ENCODE measurements around the gene ATP9A.

DNA sequence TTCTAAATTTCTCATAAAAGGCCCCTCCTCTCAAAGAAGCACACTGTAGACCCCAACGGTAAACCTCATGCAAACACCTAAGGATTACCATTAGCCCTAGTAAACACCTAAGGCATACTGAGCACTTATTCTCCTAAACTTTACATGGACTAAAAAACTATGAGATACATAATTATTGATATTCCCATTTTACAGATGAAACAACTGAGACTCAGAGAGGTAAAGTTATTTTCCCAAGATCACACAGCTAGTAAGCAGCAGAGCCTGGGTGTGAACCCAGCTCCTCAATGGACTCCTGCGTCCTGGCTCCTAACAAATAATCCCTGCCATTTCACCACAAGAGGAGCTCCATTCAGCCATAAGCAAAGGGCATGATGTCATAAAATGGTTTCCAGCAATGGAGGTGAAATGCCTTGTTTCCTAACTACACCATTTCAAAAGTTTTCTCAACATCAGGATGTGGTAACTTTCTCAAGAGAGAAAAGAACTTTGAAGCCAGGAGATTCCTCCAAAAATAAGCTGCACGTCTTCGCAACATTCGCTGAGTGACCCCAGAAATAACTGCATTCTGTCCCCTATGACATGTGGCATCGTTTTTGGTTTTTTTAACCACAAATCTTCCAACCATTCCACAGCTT lies 4.1 kb downstream of the ATP9A start:
- TF ChIP-seq, protein P1, sequence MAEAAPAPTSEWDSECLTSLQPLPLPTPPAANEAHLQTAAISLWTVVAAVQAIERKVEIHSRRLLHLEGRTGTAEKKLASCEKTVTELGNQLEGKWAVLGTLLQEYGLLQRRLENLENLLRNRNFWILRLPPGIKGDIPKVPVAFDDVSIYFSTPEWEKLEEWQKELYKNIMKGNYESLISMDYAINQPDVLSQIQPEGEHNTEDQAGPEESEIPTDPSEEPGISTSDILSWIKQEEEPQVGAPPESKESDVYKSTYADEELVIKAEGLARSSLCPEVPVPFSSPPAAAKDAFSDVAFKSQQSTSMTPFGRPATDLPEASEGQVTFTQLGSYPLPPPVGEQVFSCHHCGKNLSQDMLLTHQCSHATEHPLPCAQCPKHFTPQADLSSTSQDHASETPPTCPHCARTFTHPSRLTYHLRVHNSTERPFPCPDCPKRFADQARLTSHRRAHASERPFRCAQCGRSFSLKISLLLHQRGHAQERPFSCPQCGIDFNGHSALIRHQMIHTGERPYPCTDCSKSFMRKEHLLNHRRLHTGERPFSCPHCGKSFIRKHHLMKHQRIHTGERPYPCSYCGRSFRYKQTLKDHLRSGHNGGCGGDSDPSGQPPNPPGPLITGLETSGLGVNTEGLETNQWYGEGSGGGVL (tag by site-specific recombination; IDR thresholded peaks at IDR 0.05) = no peak
- TF ChIP-seq ZNF366 (tag by site-specific recombination; conservative IDR thresholded peaks at IDR 0.05) (no peak), ZSCAN23 (tag by site-specific recombination; IDR thresholded peaks at IDR 0.05) (no peak), HOXC10 (CRISPR knock-in tag; IDR thresholded peaks at IDR 0.05) (no peak), ZNF561 (tag by site-specific recombination; IDR thresholded peaks at IDR 0.05; ENCODE audit: borderline replicate concordance) (no peak), ZNF544 (tag by site-specific recombination; IDR thresholded peaks at IDR 0.05) (no peak), ZNF132 (tag by site-specific recombination; IDR thresholded peaks at IDR 0.05; ENCODE audit: borderline replicate concordance) (no peak)
- TF ChIP-seq, protein P2, sequence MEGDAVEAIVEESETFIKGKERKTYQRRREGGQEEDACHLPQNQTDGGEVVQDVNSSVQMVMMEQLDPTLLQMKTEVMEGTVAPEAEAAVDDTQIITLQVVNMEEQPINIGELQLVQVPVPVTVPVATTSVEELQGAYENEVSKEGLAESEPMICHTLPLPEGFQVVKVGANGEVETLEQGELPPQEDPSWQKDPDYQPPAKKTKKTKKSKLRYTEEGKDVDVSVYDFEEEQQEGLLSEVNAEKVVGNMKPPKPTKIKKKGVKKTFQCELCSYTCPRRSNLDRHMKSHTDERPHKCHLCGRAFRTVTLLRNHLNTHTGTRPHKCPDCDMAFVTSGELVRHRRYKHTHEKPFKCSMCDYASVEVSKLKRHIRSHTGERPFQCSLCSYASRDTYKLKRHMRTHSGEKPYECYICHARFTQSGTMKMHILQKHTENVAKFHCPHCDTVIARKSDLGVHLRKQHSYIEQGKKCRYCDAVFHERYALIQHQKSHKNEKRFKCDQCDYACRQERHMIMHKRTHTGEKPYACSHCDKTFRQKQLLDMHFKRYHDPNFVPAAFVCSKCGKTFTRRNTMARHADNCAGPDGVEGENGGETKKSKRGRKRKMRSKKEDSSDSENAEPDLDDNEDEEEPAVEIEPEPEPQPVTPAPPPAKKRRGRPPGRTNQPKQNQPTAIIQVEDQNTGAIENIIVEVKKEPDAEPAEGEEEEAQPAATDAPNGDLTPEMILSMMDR (tag by site-specific recombination; IDR thresholded peaks at IDR 0.05) = no peak
- TF ChIP-seq, protein P3, sequence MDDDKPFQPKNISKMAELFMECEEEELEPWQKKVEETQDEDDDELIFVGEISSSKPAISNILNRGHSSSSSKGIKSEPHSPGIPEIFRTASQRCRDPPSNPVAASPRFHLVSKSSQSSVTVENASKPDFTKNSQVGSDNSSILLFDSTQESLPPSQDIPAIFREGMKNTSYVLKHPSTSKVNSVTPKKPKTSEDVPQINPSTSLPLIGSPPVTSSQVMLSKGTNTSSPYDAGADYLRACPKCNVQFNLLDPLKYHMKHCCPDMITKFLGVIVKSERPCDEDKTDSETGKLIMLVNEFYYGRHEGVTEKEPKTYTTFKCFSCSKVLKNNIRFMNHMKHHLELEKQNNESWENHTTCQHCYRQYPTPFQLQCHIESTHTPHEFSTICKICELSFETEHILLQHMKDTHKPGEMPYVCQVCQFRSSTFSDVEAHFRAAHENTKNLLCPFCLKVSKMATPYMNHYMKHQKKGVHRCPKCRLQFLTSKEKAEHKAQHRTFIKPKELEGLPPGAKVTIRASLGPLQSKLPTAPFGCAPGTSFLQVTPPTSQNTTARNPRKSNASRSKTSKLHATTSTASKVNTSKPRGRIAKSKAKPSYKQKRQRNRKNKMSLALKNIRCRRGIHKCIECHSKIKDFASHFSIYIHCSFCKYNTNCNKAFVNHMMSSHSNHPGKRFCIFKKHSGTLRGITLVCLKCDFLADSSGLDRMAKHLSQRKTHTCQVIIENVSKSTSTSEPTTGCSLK (tag by site-specific recombination; IDR thresholded peaks at IDR 0.05) = no peak
- TF ChIP-seq, protein P4, sequence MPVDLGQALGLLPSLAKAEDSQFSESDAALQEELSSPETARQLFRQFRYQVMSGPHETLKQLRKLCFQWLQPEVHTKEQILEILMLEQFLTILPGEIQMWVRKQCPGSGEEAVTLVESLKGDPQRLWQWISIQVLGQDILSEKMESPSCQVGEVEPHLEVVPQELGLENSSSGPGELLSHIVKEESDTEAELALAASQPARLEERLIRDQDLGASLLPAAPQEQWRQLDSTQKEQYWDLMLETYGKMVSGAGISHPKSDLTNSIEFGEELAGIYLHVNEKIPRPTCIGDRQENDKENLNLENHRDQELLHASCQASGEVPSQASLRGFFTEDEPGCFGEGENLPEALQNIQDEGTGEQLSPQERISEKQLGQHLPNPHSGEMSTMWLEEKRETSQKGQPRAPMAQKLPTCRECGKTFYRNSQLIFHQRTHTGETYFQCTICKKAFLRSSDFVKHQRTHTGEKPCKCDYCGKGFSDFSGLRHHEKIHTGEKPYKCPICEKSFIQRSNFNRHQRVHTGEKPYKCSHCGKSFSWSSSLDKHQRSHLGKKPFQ (tag by site-specific recombination; IDR thresholded peaks at IDR 0.05) = no peak

All from HEK293 (cell line).